Subcutaneous adipose tissue (tissue), 4 donors: Measurements from ENCODE around the gene CDH4. TPM values are rescaled to one million over a fixed set of nuclear protein-coding genes. Genes with fewer than 3 reads are reported as not detected.

Experiments used
- CTCF ChIP-seq: fragments of 450-650 bp; IDR thresholded peaks from one replicate; pipeline ENCODE4 v1.5.1; 2016; ENCODE audit warnings: low read depth, mild to moderate bottlenecking, control low read depth, antibody characterized with exemption, moderate library complexity
- total RNA-seq, 4 donors: library from RNA; depleted of rRNA; stranded (reverse); fragments of >200 nt; gene quantifications; one replicate each; pipeline ENCODE4 v1.1.0, GENCODE V29; 2016

CDH4 gene
- total RNA-seq, 4 donors from 2014 or later, result not detected

GRCh38 chr20:61569825-61570224 is 317.8 kb downstream of the CDH4 start:
- no peak for TF ChIP-seq CTCF

GRCh38 chr20:61570646-61571195 is 318.7 kb downstream of the CDH4 start:
- no peak for TF ChIP-seq CTCF

- TF ChIP-seq CTCF, result no peak
Observed at GRCh38 chr20:61571221-61571620, 319.2 kb downstream of the CDH4 start.

- TF ChIP-seq CTCF, result no peak
Observed at GRCh38 chr20:61571916-61572711, 320.1 kb downstream of the CDH4 start.

- no peak for TF ChIP-seq CTCF
Observed at GRCh38 chr20:61572789-61573188, 320.7 kb downstream of the CDH4 start.

GRCh38 chr20:61573415-61574305 is 321.6 kb downstream of the CDH4 start:
- no peak for TF ChIP-seq CTCF
